NB4 (cell line): ENCODE measurements around the gene OR1F1.
"Not testable (repeated sequence)": the region's sequence is repeated elsewhere in the genome, so short reads cannot be mapped to it uniquely, and the experiment has no call there.

Experiments used
- DNase-seq: peaks from one replicate; pipeline ENCODE4 v3.0.0; 2010; ENCODE audit warnings: low read depth
- H3K4me3 ChIP-seq: one replicate; pipeline ENCODE4 v1.5.1; 2011; ENCODE audit warnings: mild to moderate bottlenecking, low read depth, low read length, moderate library complexity
- CTCF ChIP-seq: IDR thresholded peaks from one replicate; pipeline ENCODE4 v1.5.1; 2012; ENCODE audit warnings: low read depth, low read length
- MAX ChIP-seq: IDR thresholded peaks from 2 replicates; pipeline ENCODE4 v1.6.1; 2011; ENCODE audit warnings: low read depth, low read length
- MYC ChIP-seq: IDR thresholded peaks from 2 replicates; pipeline ENCODE4 v1.6.1; 2011; ENCODE audit warnings: low read depth, low read length
- POLR2A ChIP-seq: IDR thresholded peaks from 2 replicates; pipeline ENCODE4 v1.6.1; 2011; ENCODE audit warnings: mild to moderate bottlenecking; ENCODE audit not compliant: insufficient read length; ENCODE audit errors: extremely low read depth

OR1F1 gene

DNA sequence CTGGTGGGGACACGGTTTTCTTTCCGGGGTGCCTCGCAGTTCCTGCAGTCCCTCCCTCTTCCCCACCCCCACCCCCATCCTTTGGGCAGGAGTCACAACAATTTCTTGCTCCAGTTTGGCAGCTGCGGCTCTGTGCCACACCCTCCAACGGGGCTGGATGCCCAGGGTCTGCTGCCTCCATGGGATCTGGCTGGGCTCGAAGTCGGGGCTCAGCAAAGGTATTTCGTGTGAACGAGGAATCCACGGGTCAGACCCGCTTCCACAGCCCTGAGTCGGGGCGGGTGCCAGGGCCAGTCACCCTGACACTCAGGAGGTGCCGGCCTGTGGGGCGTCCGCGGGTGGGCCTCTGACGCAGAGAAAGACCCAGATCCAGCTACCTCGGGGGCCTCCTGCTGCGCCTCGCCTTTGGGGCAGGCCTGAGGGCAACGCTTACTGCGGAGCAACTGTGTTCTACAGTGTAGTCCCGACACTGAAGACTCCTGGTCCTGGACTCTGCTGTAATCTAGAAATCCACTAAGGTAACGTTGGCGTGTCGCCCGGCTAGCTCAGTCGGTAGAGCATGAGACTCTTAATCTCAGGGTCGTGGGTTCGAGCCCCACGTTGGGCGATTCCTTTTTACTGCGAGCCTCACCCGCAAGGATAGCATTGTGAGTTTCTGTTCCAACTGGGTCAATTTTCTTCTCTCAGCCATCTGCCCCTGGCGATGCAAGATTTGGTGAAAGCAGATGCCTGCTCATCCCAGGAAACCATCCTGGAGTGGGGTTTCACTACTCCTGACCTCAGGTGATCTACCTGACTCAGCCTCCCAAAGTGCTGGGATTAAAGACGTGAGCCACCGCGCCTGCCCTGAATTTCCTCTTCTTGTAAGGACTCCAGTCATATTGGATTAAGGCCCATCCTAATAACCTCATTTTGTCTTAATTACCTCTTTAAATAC, 12.6 kb upstream of the OR1F1 start:
- DNase-seq = peak; percentile 40
- no peak for TF ChIP-seq MYC
- no peak for TF ChIP-seq POLR2A
- no peak for TF ChIP-seq CTCF
- no peak for TF ChIP-seq MAX
- no peak overlapping the region for H3K4me3 ChIP-seq

- no peak overlapping the region for H3K4me3 ChIP-seq
- DNase-seq = no peak
- TF ChIP-seq MYC = no peak
- TF ChIP-seq POLR2A = no peak
- TF ChIP-seq CTCF = no peak
- TF ChIP-seq MAX = no peak
Measured at GRCh38 chr16:3179651-3180050, 8.4 kb upstream of the OR1F1 start.

DNA sequence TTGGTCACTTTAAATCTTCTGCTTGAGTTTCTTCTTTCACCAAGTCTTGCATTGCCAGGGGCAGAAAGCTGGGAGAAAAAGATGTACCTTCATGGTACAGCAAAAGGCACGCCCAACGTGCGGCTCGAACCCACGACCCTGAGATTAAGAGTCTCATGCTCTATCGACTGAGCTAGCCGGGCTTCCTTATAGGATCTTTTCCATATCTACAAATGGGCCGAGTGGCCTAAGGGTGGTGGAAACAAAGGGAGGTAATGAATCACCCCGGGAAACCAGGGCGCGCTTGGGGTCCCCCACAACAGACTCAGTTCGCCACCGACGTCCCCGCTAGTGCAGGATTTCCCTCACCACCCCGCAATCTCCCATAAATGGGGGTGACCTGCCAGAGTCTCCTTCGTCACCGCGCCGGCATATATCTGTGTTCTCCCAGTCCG, 7.5 kb upstream of the OR1F1 start:
- no peak overlapping the region for H3K4me3 ChIP-seq
- TF ChIP-seq MAX = no peak
- TF ChIP-seq MYC = no peak
- no peak for TF ChIP-seq CTCF
- no peak for TF ChIP-seq POLR2A
- no peak for DNase-seq

GRCh38 chr16:3182293-3182607, 5.8 kb upstream of the OR1F1 start:
- not testable (repeated sequence) for H3K4me3 ChIP-seq

GRCh38 chr16:3182608-3183444, 5.2 kb upstream of the OR1F1 start:
- no peak for TF ChIP-seq CTCF
- no peak for TF ChIP-seq MYC
- TF ChIP-seq MAX = no peak
- no peak for TF ChIP-seq POLR2A
- H3K4me3 ChIP-seq = no peak overlapping the region

More at GRCh38 chr16:3182293-3182607, 5.8 kb upstream of the OR1F1 start:
- not testable (repeated sequence) for DNase-seq

DNA sequence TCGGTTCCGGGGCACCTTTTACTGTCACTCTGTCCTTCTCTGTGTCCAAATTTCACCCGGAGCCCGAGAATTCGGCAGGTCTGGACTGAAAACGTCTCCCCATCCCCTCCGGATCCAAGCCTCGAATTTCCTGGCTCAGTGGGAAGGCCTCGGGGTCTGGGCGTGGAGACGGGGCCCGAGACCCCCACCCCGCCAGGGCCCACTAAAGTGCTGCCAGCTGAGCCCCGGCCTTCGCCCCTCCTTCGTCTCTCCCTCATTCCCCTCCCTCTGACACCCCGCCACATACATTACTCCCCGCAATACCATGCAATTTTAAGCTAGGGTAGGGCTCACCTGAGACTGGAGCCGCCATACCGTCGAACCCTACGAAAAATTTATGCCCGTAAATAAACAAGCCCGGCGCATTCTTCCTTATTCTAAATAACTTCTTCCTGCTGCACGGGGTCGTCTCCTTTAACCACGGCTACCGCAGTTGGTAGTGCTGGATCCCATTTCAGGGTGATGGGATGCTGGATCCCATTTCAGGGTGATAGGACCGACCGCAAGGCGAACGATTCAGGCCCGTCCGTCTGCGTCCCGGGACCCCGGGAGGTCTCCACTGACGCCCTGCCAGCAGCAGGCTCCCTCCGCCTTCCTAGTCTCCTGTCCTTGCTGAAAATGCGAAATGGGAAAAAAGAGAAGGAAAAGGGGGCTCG, 4.4 kb upstream of the OR1F1 start:
- no peak for TF ChIP-seq POLR2A
- TF ChIP-seq CTCF = no peak
- TF ChIP-seq MYC = no peak
- TF ChIP-seq MAX = no peak
- H3K4me3 ChIP-seq = no peak overlapping the region

More at GRCh38 chr16:3182608-3183444, 5.2 kb upstream of the OR1F1 start:
- peak; percentile 52 for DNase-seq

More for the DNA sequence above, 4.4 kb upstream of the OR1F1 start:
- no peak for DNase-seq
